ENCODE measurements around the gene IL32. TPM values are rescaled to one million over a fixed set of nuclear protein-coding genes. Genes with fewer than 3 reads are reported as not detected.
"Not testable (repeated sequence)": the region's sequence is repeated elsewhere in the genome, so short reads cannot be mapped to it uniquely, and the experiment has no call there.

IL32 gene
- total RNA-seq, 4 donors from 2014 or later, result 4.2 to 32.9 (median 21.7) TPM

DNA sequence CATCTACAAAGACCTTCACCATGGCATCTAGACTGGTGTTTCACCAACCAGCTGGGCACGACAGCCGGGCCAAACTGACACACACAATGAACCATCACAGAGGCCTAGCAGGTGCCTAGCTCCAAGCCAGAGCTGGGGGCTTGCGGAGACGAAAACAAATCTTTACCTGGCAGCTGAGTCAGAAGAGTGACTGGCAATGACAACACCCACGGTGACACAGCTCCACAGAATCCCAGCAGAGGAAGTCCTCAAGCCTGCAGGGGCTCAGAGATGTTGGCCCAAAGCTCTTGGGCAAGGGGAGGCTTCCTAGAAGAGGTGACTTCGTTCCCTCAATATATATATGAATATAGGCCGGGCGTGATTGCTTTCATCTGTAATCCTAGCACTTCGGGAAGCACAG, 13.9 kb upstream of the IL32 start:
- peaks cover 0 to 34% of the 10 kb centered on the region in 2 donors for H3K27me3 ChIP-seq
- peaks cover 0 to 13% (median 0%) of the 10 kb centered on the region in 3 donors for H3K36me3 ChIP-seq
- no peak for DNase-seq (ENCODE audit: low spot score in 2 of 2)
- no peak overlapping the region for H3K4me3 ChIP-seq
- TF ChIP-seq POLR2A (IDR thresholded peaks at IDR 0.05) (no peak), EP300 (IDR thresholded peaks at IDR 0.05) (no peak)
- TF ChIP-seq, protein P1, sequence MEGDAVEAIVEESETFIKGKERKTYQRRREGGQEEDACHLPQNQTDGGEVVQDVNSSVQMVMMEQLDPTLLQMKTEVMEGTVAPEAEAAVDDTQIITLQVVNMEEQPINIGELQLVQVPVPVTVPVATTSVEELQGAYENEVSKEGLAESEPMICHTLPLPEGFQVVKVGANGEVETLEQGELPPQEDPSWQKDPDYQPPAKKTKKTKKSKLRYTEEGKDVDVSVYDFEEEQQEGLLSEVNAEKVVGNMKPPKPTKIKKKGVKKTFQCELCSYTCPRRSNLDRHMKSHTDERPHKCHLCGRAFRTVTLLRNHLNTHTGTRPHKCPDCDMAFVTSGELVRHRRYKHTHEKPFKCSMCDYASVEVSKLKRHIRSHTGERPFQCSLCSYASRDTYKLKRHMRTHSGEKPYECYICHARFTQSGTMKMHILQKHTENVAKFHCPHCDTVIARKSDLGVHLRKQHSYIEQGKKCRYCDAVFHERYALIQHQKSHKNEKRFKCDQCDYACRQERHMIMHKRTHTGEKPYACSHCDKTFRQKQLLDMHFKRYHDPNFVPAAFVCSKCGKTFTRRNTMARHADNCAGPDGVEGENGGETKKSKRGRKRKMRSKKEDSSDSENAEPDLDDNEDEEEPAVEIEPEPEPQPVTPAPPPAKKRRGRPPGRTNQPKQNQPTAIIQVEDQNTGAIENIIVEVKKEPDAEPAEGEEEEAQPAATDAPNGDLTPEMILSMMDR (IDR thresholded peaks at IDR 0.05), result no peak
- WGBS, 2 donors, result 67 to 89% methylated on average over 9 of the region's 9 CpGs
- H3K9me3 ChIP-seq, result no peaks in the 10 kb centered on the region
- peaks cover 0 to 6% (median 4%) of the 10 kb centered on the region in 4 donors for H3K4me1 ChIP-seq
- no peak overlapping the region for H3K27ac ChIP-seq

DNA sequence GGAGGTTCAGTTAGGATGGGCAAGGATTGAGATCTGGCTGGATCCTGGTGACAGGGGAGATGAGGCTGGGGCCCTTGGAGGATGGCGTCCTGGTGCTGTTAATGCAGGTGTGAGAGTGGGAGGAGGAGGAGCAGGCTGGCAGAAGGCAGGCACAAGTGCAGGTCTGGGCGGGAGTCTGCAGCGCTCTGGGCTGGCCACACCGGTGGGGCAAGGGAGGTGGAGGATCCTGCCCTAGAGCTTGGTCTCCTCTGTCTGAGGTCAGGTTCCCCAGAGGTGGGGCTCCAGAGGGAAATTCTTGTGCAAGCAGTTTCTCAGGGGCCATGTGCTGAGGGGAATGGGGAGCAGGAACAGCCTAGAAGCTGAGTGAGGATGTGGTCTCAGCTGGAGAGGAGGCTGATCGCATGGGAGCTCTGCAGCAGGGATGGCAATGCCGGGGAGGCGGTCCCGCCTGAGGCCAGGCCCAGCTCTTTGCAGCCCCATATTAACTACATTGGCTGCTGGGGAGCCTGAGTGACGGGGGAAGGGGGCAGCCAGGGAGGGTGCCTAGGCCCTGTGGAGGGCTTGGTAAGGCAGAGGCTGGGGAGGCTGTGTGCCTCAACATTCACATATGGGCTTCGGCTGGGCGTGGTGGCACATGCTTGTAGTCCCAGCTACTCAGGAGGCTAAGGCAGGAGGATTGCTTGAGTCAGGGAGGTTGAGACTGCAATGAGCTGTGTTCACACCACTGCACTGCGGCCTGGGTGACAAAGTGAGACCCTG, 12.7 kb upstream of the IL32 start:
- not testable (repeated sequence) for H3K27ac ChIP-seq; H3K9me3 ChIP-seq; H3K4me1 ChIP-seq; DNase-seq (ENCODE audit: low spot score in 2 of 2); H3K4me3 ChIP-seq
- WGBS, 2 donors, result 81 to 87% methylated on average over 8 to 9 of the region's 12 CpGs
- peaks cover 0 to 13% (median 0%) of the 10 kb centered on the region in 3 donors for H3K36me3 ChIP-seq
- H3K27me3 ChIP-seq, result peaks cover 0 to 21% of the 10 kb centered on the region in 2 donors

DNA sequence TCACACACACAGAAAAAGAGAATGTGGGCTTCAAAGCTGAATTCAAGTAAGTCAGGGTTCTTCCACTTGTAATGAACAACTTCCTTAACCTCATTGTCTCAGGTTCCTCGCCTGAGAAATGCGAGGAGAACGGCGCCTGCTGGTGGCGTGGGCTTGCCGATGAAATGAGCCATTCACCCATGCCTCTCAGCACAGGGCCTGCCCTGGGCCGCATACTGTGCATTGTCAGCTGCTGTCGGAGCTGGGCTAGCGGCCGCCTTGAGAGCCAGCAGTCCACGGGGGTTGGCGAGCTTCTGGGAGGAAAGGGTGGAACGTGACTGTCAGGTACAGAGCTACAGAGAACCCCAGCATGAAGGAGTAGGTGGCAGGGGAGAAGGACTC, 12.1 kb upstream of the IL32 start:
- H3K27ac ChIP-seq; H3K4me1 ChIP-seq; H3K4me3 ChIP-seq; H3K9me3 ChIP-seq; DNase-seq (ENCODE audit: low spot score in 2 of 2): not testable (repeated sequence)
- Histone ChIP-seq H3K36me3 (peaks cover 0 to 13% (median 0%) of the 10 kb centered on the region in 3 donors), H3K27me3 (peaks cover 0 to 16% of the 10 kb centered on the region in 2 donors)
- 79% methylated on average over 10 of the region's 13 CpGs; no CpG with 5 or more reads in 1 of the 2 donors for WGBS, 2 donors

DNA sequence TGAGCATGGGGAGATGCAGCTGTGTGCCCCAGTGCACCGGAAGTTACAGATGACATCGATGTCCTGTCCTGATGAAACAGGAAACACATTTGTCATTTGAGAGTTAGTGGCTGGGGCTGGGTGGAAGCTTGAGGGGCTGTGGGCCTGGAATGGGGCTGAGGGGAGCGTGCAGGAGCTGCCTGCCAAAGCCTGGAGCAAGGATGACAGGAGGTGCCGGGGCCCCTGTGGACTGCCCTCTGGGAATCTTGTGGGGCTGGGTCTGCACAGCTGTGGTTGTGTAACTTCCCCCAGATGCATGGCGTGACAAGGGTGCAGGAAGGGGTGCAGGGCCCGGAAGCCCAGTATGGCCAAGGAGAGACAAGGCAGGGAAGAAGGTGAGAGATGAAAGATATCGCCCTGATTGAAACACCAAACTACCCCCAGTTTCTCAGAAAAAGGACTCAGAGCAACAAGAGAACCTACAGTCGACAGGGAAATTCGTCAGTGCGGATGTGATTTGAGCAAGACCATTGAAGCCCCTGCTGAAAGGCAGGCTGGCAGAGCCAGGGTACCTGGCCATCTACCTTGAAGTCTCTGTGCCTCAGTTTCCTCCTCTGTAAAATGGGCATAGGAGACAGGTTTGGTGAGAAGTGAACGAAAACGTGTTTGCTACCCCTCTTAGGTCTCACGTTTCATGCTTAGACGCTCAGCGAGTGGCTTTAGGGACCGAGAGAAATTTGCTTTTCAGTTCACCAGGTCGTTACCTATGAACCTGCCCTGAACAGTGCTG, 10.3 kb upstream of the IL32 start:
- no peaks in the 10 kb centered on the region for H3K27me3 ChIP-seq
- TF ChIP-seq POLR2A (IDR thresholded peaks at IDR 0.05), result no peak
- TF ChIP-seq, protein P1 (IDR thresholded peaks at IDR 0.05), result no peak
- no peak for TF ChIP-seq EP300 (IDR thresholded peaks at IDR 0.05)
- WGBS, 2 donors, result 68 to 76% methylated on average over 17 of the region's 17 CpGs
- H3K27ac ChIP-seq, result no peak overlapping the region
- peaks cover 0 to 13% (median 0%) of the 10 kb centered on the region in 3 donors for H3K36me3 ChIP-seq
- H3K4me1 ChIP-seq, result peaks cover 0 to 19% (median 14%) of the 10 kb centered on the region in 4 donors
- DNase-seq (ENCODE audit: low spot score in 2 of 2), result no peak
- no peak overlapping the region for H3K4me3 ChIP-seq
- H3K9me3 ChIP-seq, result no peaks in the 10 kb centered on the region

DNA sequence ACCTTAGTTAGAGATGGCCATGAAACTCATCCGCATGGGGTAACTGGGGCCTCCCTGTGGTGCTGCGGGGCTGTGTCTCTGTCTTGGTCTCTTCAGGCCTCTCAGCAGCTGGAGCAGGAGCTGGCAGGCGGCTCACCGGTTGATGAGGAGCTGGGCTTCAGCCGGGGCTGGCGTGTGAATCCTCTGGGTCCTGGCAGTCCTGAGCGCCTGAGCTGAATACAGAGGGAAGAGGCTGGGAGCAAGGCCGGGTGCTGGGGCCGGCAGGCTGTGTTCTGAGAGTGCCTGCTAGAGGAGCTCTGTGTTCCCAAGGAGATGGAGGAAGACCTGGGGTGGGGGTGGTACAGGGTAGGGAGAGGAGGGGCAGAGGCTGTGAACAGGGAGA, 9.7 kb upstream of the IL32 start:
- H3K27ac ChIP-seq; H3K9me3 ChIP-seq; H3K4me3 ChIP-seq; H3K27me3 ChIP-seq; DNase-seq (ENCODE audit: low spot score in 2 of 2): not testable (repeated sequence)
- H3K4me1 ChIP-seq, result peaks cover 0 to 19% (median 14%) of the 10 kb centered on the region in 4 donors
- peaks cover 0 to 13% (median 0%) of the 10 kb centered on the region in 3 donors for H3K36me3 ChIP-seq
- 37 to 65% methylated on average over 4 to 9 of the region's 9 CpGs for WGBS, 2 donors

DNA sequence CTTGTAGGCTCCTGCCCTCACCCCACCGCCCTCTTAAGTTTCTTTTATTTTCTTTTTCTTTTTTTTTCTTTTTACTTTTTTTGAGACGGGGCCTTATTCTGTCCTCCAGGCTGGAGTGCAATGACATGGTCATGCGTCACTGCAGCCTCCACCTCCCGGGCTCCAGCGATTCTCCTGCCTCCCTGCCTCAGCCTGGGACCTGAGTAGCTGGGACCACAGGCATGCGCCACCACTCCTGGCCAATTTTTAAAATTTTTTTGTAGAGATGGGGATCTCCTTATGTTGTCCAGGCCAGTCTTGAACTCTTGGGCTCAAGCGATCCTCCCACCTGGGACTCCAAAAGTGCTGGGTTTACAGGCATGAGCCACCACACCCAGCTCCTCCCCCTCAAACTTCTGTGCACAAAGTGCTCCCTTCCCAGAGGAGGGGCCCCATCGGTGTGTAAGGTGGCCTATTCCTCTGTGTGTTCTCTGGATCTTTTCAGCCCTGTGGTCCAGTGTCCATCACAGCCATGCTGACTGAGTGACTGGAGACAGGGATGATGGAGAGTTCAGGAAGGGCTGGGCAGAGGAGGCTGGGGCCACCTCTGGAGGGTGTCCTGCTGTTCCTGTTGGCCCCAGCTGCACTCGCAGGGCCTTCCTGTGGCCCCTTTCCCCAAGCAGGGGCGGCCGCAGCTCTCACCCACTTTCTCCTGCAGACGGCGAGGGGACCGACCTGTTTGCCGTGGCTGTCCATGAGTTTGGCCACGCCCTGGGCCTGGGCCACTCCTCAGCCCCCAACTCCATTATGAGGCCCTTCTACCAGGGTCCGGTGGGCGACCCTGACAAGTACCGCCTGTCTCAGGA, 8.9 kb upstream of the IL32 start:
- H3K4me3 ChIP-seq, result no peak overlapping the region
- WGBS, 2 donors, result 84 to 88% methylated on average over 13 to 18 of the region's 19 CpGs
- no peaks in the 10 kb centered on the region for H3K9me3 ChIP-seq
- H3K27me3 ChIP-seq, result no peaks in the 10 kb centered on the region
- H3K27ac ChIP-seq, result no peak overlapping the region
- TF ChIP-seq, protein P1 (IDR thresholded peaks at IDR 0.05), result no peak
- no peak for TF ChIP-seq POLR2A (IDR thresholded peaks at IDR 0.05)
- TF ChIP-seq EP300 (IDR thresholded peaks at IDR 0.05), result no peak
- DNase-seq (ENCODE audit: low spot score in 2 of 2), result no peak
- peaks cover 0 to 13% (median 0%) of the 10 kb centered on the region in 3 donors for H3K36me3 ChIP-seq
- peaks cover 0 to 19% (median 14%) of the 10 kb centered on the region in 4 donors for H3K4me1 ChIP-seq
